NCI-H1436 treated with DMSO at 0.1 percent for 48 hours (cell line): Measurements from ENCODE around the gene AXIN2.

Experiments used
- DNase-seq: peaks from one replicate; lab custom pipeline; 2025; lab: John Stamatoyannopoulos, UW

The AXIN2 gene

DNA sequence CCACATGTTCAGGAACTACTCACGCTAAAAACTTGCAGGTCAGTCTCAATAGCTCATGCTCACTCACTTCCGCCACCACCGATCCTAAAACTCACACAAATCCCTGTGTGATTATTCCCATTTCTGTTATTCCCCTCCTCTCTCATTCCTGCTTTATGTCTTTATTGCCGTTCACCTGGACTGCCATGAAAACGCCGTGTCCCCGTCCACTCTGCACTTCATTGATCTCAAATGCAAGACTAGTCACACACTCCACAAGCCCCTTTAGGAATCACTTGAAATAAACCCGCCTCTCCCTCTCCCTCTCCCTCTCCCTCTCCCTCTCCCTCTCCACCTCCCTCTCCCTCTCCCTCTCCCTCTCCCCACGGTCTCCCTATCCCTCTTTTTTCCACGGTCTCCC, 78.0 kb downstream of the AXIN2 start:
- no peak for DNase-seq

DNA sequence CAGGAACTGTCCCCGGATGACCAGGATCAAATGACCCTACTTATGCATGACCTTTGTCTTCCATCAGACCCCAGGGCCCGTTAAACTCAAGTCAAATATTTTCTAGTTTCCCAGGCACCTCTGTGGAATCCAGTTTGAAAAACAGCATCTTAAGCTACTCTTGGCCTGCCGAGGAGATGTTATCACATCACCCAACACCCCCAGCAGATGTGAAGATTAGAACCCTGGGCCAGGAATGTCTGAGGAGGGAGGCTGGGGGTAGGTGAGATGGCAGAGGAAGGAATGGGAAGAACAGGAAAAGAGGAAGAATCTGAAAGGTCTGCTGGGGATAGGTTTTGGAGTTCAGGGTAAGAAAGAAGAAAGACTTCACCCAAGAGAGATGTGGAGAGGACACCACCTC, 79.2 kb downstream of the AXIN2 start:
- DNase-seq = no peak

DNA sequence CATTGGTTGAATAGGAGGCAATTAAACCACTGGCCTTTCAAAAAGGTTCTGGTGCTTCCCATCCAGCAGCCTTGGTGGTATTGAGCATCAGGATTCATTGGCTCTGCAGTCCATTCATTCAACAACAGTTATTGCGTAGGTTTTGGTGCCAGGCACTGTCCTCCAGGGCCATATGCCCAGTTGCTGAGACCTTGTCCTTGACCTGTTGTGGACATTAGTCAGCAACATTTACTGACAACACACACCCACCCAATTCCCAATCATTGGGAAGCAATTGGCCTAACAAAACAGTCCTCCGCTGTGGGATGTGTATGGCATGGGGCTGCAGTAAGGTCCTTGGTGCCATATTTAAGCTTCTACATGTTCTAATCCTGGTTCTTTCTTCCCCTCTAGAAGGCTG, 82.2 kb downstream of the AXIN2 start:
- DNase-seq = no peak
